ENCODE results near the gene CAPZB.

GRCh38 chr1:19354531-19354981 lies 130.8 kb downstream of the CAPZB start:
- no peak for TF ChIP-seq POLR2AphosphoS5 (IDR thresholded peaks at IDR 0.05; ENCODE audit: low read depth, low read length)
- TF ChIP-seq REST (IDR thresholded peaks at IDR 0.05; ENCODE audit: insufficient read depth in 1 of 2, low read depth in 2 of 2, low read length in 2 of 2): no peak
- no peak for TF ChIP-seq TAF1 (IDR thresholded peaks at IDR 0.05; ENCODE audit: borderline replicate concordance, insufficient read depth, low read length)
- no peak for TF ChIP-seq FOXP2 (optimal IDR thresholded peaks at IDR 0.05; ENCODE audit: borderline replicate concordance, extremely low read depth, extremely low read length, insufficient read depth)
